HS-5 (cell line): Measurements from ENCODE around the gene ZNF718.
"Not testable (repeated sequence)": the region's sequence is repeated elsewhere in the genome, so short reads cannot be mapped to it uniquely, and the experiment has no call there.

Experiments
- DNase-seq: peaks from one replicate; pipeline ENCODE4 v3.0.0-alpha.2; 2012; ENCODE audit warnings: low read depth

The ZNF718 gene

GRCh38 chr4:124275-125081, at the start of gene ZNF718:
ZNF718 (plus strand) TSS chr4:124501; CDS start chr4:124671, 170 bp downstream.
- DNase-seq: peak; percentile 92

- no peak for DNase-seq
Measured at GRCh38 chr4:85951-86350, 38.4 kb upstream of the ZNF718 start.

- not testable (repeated sequence) for DNase-seq
Measured at GRCh38 chr4:86559-87324, 37.6 kb upstream of the ZNF718 start.

GRCh38 chr4:98386-98785, 25.9 kb upstream of the ZNF718 start:
- no peak for DNase-seq

- DNase-seq: no peak
Measured at GRCh38 chr4:99863-100262, 24.4 kb upstream of the ZNF718 start.

- no peak for DNase-seq
Measured at GRCh38 chr4:107083-107443, 17.2 kb upstream of the ZNF718 start.

GRCh38 chr4:107444-108429, 16.6 kb upstream of the ZNF718 start:
- no peak for DNase-seq

- DNase-seq: no peak
Measured at GRCh38 chr4:112771-113170, 11.5 kb upstream of the ZNF718 start.

GRCh38 chr4:113732-114131, 10.6 kb upstream of the ZNF718 start:
- no peak for DNase-seq

- no peak for DNase-seq
Measured at GRCh38 chr4:114149-114548, 10.2 kb upstream of the ZNF718 start.

- no peak for DNase-seq
Measured at GRCh38 chr4:116499-116898, 7.8 kb upstream of the ZNF718 start.

- no peak for DNase-seq
Measured at GRCh38 chr4:120616-121015, 3.7 kb upstream of the ZNF718 start.

GRCh38 chr4:121408-122084, 2.8 kb upstream of the ZNF718 start:
- no peak for DNase-seq

GRCh38 chr4:123922-124274, 403 bp upstream of the ZNF718 start:
- DNase-seq: not testable (repeated sequence)

- DNase-seq: no peak
Measured at GRCh38 chr4:125091-125771, 930 bp downstream of the ZNF718 start.

GRCh38 chr4:125833-126232, 1.5 kb downstream of the ZNF718 start:
- DNase-seq: no peak

GRCh38 chr4:132483-132882, 8.2 kb downstream of the ZNF718 start:
- DNase-seq: no peak

GRCh38 chr4:138935-139334, 14.6 kb downstream of the ZNF718 start:
- DNase-seq: no peak

- DNase-seq: no peak
Measured at GRCh38 chr4:139691-140090, 15.4 kb downstream of the ZNF718 start.

- DNase-seq: no peak
Measured at GRCh38 chr4:146621-147020, 22.3 kb downstream of the ZNF718 start.

GRCh38 chr4:147233-147632, 22.9 kb downstream of the ZNF718 start:
- no peak for DNase-seq
